Muscle layer of duodenum (tissue), 2 donors: Measurements from ENCODE around the gene EML5.

Experiments used
- H3K27ac ChIP-seq: one replicate; pipeline ENCODE4 v1.7.0; 2013; ENCODE audit warnings: mild to moderate bottlenecking, low read length
- H3K27me3 ChIP-seq: one replicate; pipeline ENCODE4 v1.7.0; 2013; ENCODE audit warnings: low read depth, mild to moderate bottlenecking, control low read depth, low read length
- H3K36me3 ChIP-seq, 2 donors: one replicate each; pipeline ENCODE4 v1.7.0; 2013; ENCODE audit warnings: low read length in 2 of 2, control low read depth in 1 of 2, mild to moderate bottlenecking in 1 of 2; ENCODE audit not compliant: insufficient read depth in 2 of 2, control insufficient read depth in 1 of 2
- H3K4me1 ChIP-seq, 2 donors: one replicate each; pipeline ENCODE4 v1.7.0; 2013; ENCODE audit warnings: low read length in 2 of 2, mild to moderate bottlenecking in 2 of 2, control low read depth in 1 of 2, moderate library complexity in 1 of 2; ENCODE audit not compliant: insufficient read depth in 2 of 2, control insufficient read depth in 1 of 2
- H3K4me3 ChIP-seq, 2 donors: one replicate each; pipeline ENCODE4 v1.7.0; 2013; ENCODE audit warnings: low read length in 2 of 2, low read depth in 1 of 2, mild to moderate bottlenecking in 1 of 2
- H3K9me3 ChIP-seq, 2 donors: one replicate each; pipeline ENCODE4 v1.7.0; 2013; ENCODE audit warnings: low read length in 2 of 2, control low read depth in 1 of 2, mild to moderate bottlenecking in 1 of 2; ENCODE audit not compliant: control insufficient read depth in 1 of 2
- donor health status: healthy.

The EML5 gene

GRCh38 chr14:88562831-88563686, 229.7 kb downstream of the EML5 start, which contains the start of gene ZC3H14:
Gene ZC3H14 (plus strand): TSS chr14:88563037. CDS start chr14:88563134, 97 bp downstream.
- peaks cover 7 to 10% of the 10 kb centered on the region in 2 donors for H3K4me1 ChIP-seq
- H3K27ac ChIP-seq: peak within 1 kb of the TSS; percentile 71
- H3K36me3 ChIP-seq: peaks cover 6 to 9% of the 10 kb centered on the region in 2 donors
- H3K27me3 ChIP-seq: no peaks in the 10 kb centered on the region
- H3K9me3 ChIP-seq: no peaks in the 10 kb centered on the region
- peak within 1 kb of the TSS; percentile 80 to 93 for H3K4me3 ChIP-seq

GRCh38 chr14:88562532-88562830, 230.3 kb downstream of the EML5 start:
- no peaks in the 10 kb centered on the region for H3K27me3 ChIP-seq
- H3K4me1 ChIP-seq: peaks cover 7 to 10% of the 10 kb centered on the region in 2 donors
- no peaks in the 10 kb centered on the region for H3K9me3 ChIP-seq
- H3K36me3 ChIP-seq: peaks cover 0 to 5% of the 10 kb centered on the region in 2 donors
- H3K27ac ChIP-seq: no peak overlapping the region
- H3K4me3 ChIP-seq: peak overlapping the region; percentile 80 to 93
